ENCODE measurements around the gene KRT77. TPM values are rescaled to one million over a fixed set of nuclear protein-coding genes. Genes with fewer than 3 reads are reported as not detected.
A peak's percentile ranks its signal among the peaks of the same experiment; 100 is the strongest.

KRT77 gene
- total and polyA plus RNA-seq, 7 donors = 0.01 to 0.04 TPM; not detected in 5

DNA sequence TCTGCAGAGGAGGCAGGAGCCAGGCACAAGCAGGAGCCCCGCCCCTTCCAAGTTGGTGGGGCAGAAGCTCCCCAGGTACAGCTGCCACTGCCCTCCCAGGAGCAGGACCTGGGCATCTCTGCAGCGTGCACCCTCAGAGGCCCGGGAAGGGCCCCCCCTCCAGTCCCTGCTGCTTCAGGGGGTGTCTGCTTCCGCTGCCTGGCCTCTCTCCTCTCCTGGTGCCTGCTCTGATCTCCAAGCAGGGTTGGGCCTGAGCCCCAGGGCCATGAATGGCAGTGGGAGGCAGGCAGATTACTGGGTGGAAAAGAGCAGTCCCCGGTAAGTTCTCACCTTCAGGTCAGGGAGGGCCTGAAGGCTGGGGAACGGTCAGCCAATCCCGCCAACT is 38.9 kb upstream of the KRT77 start:
- no peak overlapping the region for H3K4me3 ChIP-seq
- TF ChIP-seq, protein P1, sequence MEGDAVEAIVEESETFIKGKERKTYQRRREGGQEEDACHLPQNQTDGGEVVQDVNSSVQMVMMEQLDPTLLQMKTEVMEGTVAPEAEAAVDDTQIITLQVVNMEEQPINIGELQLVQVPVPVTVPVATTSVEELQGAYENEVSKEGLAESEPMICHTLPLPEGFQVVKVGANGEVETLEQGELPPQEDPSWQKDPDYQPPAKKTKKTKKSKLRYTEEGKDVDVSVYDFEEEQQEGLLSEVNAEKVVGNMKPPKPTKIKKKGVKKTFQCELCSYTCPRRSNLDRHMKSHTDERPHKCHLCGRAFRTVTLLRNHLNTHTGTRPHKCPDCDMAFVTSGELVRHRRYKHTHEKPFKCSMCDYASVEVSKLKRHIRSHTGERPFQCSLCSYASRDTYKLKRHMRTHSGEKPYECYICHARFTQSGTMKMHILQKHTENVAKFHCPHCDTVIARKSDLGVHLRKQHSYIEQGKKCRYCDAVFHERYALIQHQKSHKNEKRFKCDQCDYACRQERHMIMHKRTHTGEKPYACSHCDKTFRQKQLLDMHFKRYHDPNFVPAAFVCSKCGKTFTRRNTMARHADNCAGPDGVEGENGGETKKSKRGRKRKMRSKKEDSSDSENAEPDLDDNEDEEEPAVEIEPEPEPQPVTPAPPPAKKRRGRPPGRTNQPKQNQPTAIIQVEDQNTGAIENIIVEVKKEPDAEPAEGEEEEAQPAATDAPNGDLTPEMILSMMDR (IDR thresholded peaks at IDR 0.05) = no peak
- H3K9me3 ChIP-seq = no peaks in the 10 kb centered on the region
- WGBS, 3 donors = 67 to 81% (median 76%) methylated on average over 6 to 7 of the region's 7 CpGs
- H3K27ac ChIP-seq = no peak overlapping the region
- intact Hi-C loops (cut with DNase I) = no loop called here
- no peaks in the 10 kb centered on the region for H3K4me1 ChIP-seq
- H3K27me3 ChIP-seq (ENCODE audit: insufficient read depth in 3 of 3, low read length in 2 of 3) = peaks cover 0 to 3% (median 2%) of the 10 kb centered on the region in 3 donors
- ATAC-seq (no peak), DNase-seq (no peak)
- no peaks in the 10 kb centered on the region for H3K36me3 ChIP-seq (ENCODE audit: insufficient read depth in 1 of 2, low read depth in 1 of 2)

DNA sequence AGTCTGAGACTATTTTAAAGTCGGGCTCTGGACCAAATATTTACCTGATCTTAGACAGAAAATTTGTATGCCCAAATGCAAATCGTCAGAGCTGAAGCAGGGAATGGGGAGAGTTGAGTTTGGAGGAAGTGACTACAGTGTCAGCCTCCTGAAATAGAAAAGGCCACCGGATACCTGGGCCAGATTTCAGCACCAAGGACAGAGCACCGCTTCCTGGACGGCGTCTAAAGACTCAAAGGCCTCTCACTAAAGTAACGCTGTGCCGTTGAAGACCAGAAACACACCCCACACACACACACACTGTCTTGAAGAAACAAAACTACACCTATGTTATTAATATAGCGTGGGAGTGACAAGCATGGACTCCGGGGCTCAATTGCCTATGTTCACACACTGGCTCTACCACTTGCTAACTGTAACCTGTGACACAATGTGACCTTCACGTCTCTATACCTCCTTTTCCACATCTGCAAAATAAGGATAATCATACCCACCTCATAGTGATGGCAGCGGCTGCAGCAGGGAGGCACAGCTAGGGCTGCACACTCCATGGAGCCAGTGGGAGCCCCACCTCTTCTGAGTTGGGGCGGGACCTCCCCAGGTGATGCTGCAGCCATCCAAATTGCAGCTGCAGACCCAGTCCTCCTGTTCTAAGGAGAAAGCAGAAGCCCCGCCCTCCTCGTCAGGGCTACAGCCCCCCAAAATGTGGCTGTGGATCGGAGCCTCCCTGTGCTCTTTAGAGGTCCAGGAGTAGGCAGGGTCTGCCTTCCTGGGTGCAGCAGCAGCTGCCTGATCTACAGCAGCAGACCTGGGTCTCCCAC is 38.3 kb upstream of the KRT77 start:
- Histone ChIP-seq H3K27me3 (ENCODE audit: insufficient read depth in 3 of 3, low read length in 2 of 3) (peaks cover 0 to 2% (median 0%) of the 10 kb centered on the region in 3 donors), H3K27ac (no peak overlapping the region), H3K4me1 (no peaks in the 10 kb centered on the region), H3K36me3 (ENCODE audit: insufficient read depth in 1 of 2, low read depth in 1 of 2) (no peaks in the 10 kb centered on the region), H3K9me3 (no peaks in the 10 kb centered on the region), H3K4me3 (no peak overlapping the region)
- ATAC-seq (peak in 3 of 4 donors; percentile 34 to 51 (median 47)), DNase-seq (peak; percentile 26 to 66)
- intact Hi-C loops (cut with DNase I) = no loop called here
- 16 to 20% (median 16%) methylated on average over 16 of the region's 16 CpGs for WGBS, 3 donors
- TF ChIP-seq, protein P1 (IDR thresholded peaks at IDR 0.05) = no peak

DNA sequence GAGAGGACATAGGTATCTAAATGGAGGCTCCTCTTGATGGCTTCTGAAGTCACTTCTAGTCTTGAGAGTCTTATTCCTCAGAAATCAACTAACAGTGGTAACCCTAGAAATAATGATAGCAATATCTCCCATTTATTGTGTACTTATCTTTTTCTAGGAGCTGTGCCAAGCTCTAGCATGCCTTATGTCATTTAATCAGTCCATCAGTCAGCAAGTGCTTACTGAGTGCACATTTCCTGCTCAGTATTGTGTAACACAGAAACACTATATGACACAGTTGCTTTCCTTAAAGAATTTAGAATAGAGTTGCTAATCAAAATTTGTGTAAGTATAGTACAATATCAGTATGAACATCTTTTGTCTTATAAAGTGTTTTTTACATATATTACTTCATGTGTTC is 37.3 kb upstream of the KRT77 start:
- Histone ChIP-seq H3K27ac (no peak overlapping the region), H3K27me3 (ENCODE audit: insufficient read depth in 3 of 3, low read length in 2 of 3) (peaks cover 0 to 2% (median 0%) of the 10 kb centered on the region in 3 donors), H3K4me3 (no peak overlapping the region), H3K4me1 (no peaks in the 10 kb centered on the region), H3K9me3 (no peaks in the 10 kb centered on the region), H3K36me3 (ENCODE audit: insufficient read depth in 1 of 2, low read depth in 1 of 2) (no peaks in the 10 kb centered on the region)
- TF ChIP-seq, protein P1 (IDR thresholded peaks at IDR 0.05) = no peak
- intact Hi-C loops (cut with DNase I) = no loop called here
- no peak for ATAC-seq
- DNase-seq = no peak

DNA sequence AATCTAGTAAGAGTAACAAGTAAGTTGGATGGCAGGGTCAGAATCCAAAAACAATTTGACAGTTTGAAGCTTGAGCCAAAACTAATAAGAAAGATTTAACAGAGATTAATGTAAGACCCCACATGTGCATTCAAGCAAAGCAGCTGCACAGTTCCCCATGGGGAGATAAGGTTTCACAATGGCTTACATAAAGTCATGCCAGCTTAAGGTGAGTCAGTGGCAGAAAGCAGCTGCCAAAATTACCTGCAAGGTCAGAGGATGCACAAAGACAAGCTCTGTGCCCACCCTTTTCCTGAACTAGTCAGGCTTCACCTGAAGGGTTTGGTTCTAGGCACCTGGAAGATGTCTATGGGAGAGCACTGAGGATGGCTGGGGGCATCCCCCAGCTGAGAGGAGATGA is 36.6 kb upstream of the KRT77 start:
- H3K4me1 ChIP-seq = no peaks in the 10 kb centered on the region
- no peak overlapping the region for H3K27ac ChIP-seq
- intact Hi-C loops (cut with DNase I) = no loop called here
- no peak for DNase-seq
- TF ChIP-seq, protein P1 (IDR thresholded peaks at IDR 0.05) = no peak
- peaks cover 0 to 8% (median 0%) of the 10 kb centered on the region in 3 donors for H3K27me3 ChIP-seq (ENCODE audit: insufficient read depth in 3 of 3, low read length in 2 of 3)
- no peaks in the 10 kb centered on the region for H3K9me3 ChIP-seq
- H3K4me3 ChIP-seq = no peak overlapping the region
- ATAC-seq = no peak
- no peaks in the 10 kb centered on the region for H3K36me3 ChIP-seq (ENCODE audit: insufficient read depth in 1 of 2, low read depth in 1 of 2)
